ENCODE results near the gene ZBTB45.
A peak's percentile ranks its signal among the peaks of the same experiment; 100 is the strongest.

Gene ZBTB45

GRCh38 chr19:58538257-58539168 lies 18.9 kb upstream of the ZBTB45 start:
- peak; percentile 51 for DNase-seq

DNA sequence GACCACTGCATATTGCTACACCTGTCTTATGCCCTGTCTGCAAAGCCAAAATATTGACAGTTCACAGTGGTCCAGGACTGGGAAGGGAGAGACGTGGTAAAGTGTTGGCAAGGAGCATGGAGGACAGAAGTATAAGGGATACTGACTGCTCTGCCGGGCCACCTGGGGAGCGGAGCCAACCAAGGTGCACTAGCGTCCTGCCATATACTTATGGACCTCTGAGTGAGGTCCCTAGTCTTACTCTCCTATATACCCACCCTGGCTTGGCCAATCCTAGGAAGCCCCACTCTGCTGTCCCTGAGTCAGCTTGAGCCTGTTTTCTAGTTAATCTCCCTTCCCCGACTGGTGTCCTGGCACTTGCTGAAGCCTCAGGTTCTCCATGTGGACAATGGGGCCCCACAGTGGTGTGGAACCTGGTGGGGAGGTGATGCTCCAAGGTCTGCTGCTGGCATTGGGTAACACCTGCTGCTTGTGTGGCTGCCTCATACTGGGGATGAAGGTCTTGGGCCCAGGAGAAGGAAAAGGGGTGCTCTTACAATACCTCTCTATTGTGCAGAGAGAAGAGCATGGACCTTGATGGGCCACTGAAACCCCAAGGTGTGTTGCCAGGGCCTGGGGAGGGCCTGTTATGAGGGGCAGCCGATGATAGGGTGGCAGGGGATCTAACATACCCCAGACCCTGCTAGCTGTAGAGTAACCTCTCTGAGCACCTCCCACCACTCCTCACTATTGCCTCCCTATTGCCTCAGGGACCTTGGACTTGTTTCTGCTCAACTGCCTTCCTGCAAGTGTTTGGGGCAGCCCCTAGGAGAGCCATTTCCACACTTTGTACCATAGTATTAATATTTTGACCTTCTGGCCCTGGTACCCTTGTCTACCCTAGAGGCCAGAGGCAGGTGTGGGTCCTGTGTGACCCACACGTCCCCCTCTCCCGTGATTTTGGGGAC lies 17.5 kb upstream of the ZBTB45 start:
- no peak for DNase-seq

- DNase-seq, result no peak
Observed at GRCh38 chr19:58535857-58536256, 16.2 kb upstream of the ZBTB45 start.

DNA sequence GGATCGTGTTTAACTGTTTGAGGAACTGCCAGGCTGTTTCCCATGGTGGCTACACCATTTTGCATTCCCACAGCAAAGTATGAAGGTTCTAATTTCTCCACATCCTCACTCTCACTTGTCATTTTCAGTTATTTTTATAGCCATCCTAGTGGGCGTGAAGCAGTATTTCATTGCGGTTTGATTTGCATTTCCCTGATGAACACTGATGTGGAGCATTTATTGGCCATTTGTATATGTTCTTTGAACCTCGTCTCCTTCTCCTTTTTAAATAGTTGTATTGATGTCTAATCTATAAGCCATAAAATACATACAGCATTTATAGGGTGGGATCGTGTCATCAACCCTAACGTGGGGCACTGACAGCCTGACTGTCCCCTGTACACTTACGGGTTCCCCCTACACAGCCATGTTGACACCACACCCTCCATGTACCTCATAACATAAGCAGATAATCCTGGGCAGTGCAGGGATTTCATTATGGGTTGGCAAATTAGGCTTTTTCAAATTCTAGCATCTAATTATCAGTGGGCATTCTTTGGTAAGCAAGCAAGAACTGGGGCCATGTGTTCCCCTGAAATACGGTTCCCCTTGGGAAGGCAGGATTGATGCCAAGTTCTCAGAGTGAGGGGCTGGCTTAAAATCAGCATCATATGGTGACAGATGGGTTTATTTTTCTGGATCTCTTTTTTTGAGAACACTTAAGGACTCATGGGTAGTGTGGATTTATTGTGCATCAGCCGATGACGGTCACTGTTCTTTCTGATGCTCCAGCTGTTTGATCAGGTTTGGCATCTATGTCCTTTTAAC lies 11.6 kb upstream of the ZBTB45 start:
- DNase-seq, result no peak

- DNase-seq, result no peak
Observed at GRCh38 chr19:58529405-58529804, 9.8 kb upstream of the ZBTB45 start.

DNA sequence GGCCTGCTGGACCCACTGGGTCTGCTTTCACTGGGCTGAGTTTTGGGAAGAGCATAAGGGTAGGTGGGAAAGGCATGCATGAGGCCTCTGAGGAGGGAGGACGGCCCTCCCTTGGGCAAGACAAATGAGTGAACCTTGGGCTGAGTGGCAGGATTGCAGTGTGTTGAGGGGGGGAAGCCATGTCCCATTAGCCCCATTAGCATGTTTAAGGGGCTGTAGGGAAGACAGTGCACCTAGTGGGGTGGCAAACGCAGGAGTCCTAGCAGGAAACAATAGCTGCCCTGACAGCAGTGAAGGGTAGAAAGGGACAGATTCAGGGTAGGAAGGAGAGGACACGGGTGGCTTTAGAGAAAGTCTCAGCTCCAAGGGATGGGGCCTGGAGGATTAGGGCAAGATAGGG lies 3.1 kb upstream of the ZBTB45 start:
- no peak for DNase-seq

GRCh38 chr19:58521651-58522050 lies 2.0 kb upstream of the ZBTB45 start:
- DNase-seq, result no peak

DNA sequence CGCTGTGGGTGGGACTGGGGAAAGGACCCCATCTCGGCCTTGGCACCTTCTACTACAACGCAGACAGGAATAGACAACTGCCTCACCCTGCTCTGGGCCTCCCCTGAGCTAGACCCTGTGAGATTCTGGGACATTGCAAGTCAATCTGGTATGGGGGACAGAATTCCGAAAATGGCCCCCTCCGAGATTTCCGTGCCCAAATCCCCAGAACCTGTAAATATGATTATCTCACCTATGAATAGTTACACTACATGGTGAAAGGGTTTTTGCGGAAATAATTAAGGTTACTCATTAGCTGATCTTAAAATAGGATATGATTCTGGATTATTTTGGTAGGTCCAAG lies 618 bp upstream of the ZBTB45 start:
- DNase-seq, result no peak

- DNase-seq, result peak; percentile 50
Observed at GRCh38 chr19:58519087-58519354, 589 bp downstream of the ZBTB45 start.

GRCh38 chr19:58518256-58519086 lies 1.1 kb downstream of the ZBTB45 start:
- DNase-seq, result no peak

GRCh38 chr19:58516964-58517833 lies 2.4 kb downstream of the ZBTB45 start:
- DNase-seq, result no peak

- no peak for DNase-seq
Observed at GRCh38 chr19:58516246-58516836, 3.3 kb downstream of the ZBTB45 start.

GRCh38 chr19:58515259-58515658 lies 4.4 kb downstream of the ZBTB45 start:
- DNase-seq, result no peak

GRCh38 chr19:58514564-58515022 lies 5.0 kb downstream of the ZBTB45 start:
- DNase-seq, result no peak

- peak; percentile 98 for DNase-seq
Observed at GRCh38 chr19:58513694-58514563, 5.7 kb downstream of the ZBTB45 start.

DNA sequence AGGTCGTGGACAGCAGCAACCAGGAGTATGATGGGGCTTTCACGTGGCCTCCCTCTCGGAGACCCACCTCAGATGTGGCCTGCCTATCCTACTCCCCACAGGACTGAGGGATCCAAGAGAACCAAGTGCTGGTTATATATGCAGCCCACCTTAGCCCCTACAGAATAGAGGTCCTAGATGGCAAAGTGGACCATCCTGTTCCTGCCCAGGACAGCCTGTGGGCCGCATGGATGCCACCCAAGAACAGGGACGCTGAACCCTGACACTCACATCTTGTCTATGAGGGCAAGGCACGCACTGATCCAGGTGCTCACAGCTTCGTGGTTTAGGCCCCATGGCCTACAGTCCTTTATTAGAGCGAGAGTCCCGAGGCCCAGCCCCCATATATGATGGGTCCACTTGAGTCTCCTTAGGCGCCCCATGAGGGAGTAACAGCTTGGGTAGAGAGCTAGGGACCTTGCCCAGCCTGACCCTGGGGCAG lies 6.4 kb downstream of the ZBTB45 start:
- DNase-seq, result no peak

DNA sequence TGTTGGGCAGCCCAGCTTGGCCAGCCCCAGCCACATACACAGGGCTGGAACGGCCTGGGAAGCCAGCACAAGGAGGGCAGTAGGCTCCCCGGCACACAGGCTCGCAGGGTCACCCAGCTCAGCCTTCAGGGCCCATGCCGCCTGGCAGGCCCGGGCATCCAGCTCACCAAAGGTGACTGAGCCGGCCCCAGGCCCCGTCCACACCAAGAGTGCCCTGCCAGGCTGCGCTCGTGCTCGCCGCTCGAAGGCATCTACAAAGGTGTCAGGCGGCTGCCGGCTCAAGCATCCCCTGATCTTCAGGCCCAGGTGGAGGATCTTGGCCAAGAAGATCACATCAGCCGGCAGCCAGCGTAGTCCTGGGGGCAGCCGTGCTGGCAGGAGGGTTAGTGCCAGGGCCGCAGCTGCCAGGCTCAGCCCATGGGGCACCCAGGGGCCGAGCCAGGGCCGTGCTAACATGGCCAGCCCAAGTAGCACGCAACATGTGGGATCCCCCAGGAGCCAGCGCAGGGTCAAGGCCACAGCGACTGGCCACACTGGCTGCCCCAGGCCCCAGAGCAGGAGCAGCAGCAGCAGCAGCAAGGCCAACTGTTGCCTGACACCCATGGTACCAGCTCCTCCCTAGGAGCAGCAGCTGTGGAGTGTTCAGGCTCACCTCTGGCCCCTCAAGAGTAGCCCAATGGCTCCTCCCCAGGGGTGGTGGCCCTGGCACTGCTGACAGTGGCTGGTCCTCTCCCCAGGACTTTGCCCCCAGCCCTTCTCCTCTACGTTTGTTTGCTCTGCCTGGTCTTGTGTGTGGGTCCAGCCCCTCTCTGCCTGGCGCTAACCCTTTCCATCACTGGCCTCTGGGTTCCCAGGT lies 8.0 kb downstream of the ZBTB45 start, which contains the start of gene SLC27A5:
TSS of gene SLC27A5 (minus strand) at position 640 of the 856 bp plus-strand sequence. CDS start at position 603, 37 bp downstream.
- DNase-seq, result no peak

All from activated naive CD4-positive, alpha-beta T cell treated with anti-CD3 and anti-CD28 coated beads, Interleukin-2, amount 50 U/mL, for 16 hours (primary cell).